Measurements from ENCODE around the gene ASPDH.

Gene ASPDH

DNA sequence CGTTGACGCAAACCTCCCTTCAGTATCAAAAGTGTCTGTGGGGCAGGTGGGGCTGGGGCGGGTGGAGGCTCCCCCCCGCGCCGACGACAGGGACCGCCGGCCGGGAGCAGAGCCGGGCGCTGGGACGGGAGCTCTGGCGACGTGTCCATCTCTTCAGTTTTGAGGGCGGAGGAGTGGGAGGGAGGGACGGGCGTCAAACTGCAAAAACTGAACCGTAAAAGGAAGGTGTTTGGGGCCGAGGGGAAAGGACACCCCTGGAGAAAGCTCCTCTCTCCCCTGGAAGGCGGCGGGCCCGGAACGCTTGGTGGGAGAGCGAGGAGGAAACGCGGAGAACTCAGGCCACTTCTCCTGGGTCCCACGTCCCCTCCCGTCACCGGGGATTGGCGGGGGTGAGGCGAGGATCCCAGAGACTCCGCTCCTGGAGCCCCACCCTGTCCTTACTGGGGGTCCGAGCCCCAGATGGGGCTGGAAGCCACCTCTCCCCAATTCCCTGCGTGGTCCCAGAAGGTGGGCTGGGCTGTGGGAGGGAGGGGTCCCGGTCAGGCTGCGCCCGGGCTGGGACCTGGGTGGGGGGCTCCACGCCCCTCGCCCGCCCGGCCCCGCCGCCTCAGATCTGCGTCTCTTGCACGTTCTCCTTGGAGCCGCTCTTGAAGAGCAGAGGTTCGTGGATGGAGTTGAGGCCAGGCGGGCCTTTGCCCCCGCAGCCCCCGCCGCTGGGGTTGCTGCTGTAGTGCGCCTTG, 3.4 kb upstream of the ASPDH start:
- no peaks in the 10 kb centered on the region for H3K36me3 ChIP-seq (replicated peaks; ENCODE audit: low read depth, low read length)
- no peak overlapping the region for H3K4me3 ChIP-seq (ENCODE audit: low read length)
- H3K27ac ChIP-seq (ENCODE audit: low read length) = no peak overlapping the region
- H4K20me1 ChIP-seq (ENCODE audit: insufficient read depth, low read length) = no peaks in the 10 kb centered on the region
- H3K4me2 ChIP-seq (ENCODE audit: low read length) = no peak overlapping the region
- TF ChIP-seq EZH2phosphoT487 (IDR thresholded peaks at IDR 0.05; ENCODE audit: low read depth) = no peak
- TF ChIP-seq, protein P1, sequence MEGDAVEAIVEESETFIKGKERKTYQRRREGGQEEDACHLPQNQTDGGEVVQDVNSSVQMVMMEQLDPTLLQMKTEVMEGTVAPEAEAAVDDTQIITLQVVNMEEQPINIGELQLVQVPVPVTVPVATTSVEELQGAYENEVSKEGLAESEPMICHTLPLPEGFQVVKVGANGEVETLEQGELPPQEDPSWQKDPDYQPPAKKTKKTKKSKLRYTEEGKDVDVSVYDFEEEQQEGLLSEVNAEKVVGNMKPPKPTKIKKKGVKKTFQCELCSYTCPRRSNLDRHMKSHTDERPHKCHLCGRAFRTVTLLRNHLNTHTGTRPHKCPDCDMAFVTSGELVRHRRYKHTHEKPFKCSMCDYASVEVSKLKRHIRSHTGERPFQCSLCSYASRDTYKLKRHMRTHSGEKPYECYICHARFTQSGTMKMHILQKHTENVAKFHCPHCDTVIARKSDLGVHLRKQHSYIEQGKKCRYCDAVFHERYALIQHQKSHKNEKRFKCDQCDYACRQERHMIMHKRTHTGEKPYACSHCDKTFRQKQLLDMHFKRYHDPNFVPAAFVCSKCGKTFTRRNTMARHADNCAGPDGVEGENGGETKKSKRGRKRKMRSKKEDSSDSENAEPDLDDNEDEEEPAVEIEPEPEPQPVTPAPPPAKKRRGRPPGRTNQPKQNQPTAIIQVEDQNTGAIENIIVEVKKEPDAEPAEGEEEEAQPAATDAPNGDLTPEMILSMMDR (IDR thresholded peaks at IDR 0.05; ENCODE audit: low read depth, low read length) = no peak
- no peak overlapping the region for H3K9ac ChIP-seq (ENCODE audit: low read length)
- no peaks in the 10 kb centered on the region for H3K9me3 ChIP-seq (ENCODE audit: insufficient read depth, low read length)
- no peaks in the 10 kb centered on the region for H3K79me2 ChIP-seq (ENCODE audit: low read length)
- H3K4me1 ChIP-seq (ENCODE audit: low read length) = no peaks in the 10 kb centered on the region
- H3K27me3 ChIP-seq (ENCODE audit: low read depth, low read length) = no peaks in the 10 kb centered on the region
- H2AFZ ChIP-seq (ENCODE audit: low read depth, low read length) = no peak overlapping the region

GRCh38 chr19:50516456-50516855, 2.7 kb upstream of the ASPDH start:
- H3K27ac ChIP-seq (ENCODE audit: low read length) = no peak overlapping the region
- TF ChIP-seq EZH2phosphoT487 (IDR thresholded peaks at IDR 0.05; ENCODE audit: low read depth) = no peak
- TF ChIP-seq, protein P1 (IDR thresholded peaks at IDR 0.05; ENCODE audit: low read depth, low read length) = no peak
- no peaks in the 10 kb centered on the region for H4K20me1 ChIP-seq (ENCODE audit: insufficient read depth, low read length)
- H3K4me2 ChIP-seq (ENCODE audit: low read length) = no peak overlapping the region
- no peaks in the 10 kb centered on the region for H3K79me2 ChIP-seq (ENCODE audit: low read length)
- H2AFZ ChIP-seq (ENCODE audit: low read depth, low read length) = no peak overlapping the region
- no peak overlapping the region for H3K9ac ChIP-seq (ENCODE audit: low read length)
- 0 out of 2 replicates have a peak, but pooled peaks cover 4% of the 10 kb centered on the region for H3K4me1 ChIP-seq (ENCODE audit: low read length)
- no peaks in the 10 kb centered on the region for H3K9me3 ChIP-seq (ENCODE audit: insufficient read depth, low read length)
- H3K27me3 ChIP-seq (ENCODE audit: low read depth, low read length) = no peaks in the 10 kb centered on the region
- no peak overlapping the region for H3K4me3 ChIP-seq (ENCODE audit: low read length)
- H3K36me3 ChIP-seq (replicated peaks; ENCODE audit: low read depth, low read length) = no peaks in the 10 kb centered on the region

DNA sequence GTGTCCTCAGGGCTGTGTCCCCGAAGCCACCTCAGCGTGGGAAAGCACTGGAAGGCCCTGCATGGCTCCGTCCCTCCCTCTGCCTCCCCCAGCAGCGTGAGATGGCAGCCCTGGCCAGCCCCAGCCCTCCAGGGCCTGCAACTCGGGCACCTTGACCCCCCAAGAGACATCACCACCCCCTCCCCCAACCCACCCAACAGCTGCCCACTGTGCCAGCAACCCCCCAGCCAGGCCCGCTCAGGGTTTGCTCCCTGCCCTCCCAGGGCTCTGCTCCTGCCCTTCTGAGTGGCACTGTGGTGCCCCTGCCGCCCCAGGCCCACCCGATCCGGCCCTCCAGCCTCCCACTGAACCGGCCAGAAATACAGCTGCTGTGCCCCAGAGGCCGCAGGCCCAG, 1.5 kb upstream of the ASPDH start:
- H3K9ac ChIP-seq (ENCODE audit: low read length) = no peak overlapping the region
- H3K9me3 ChIP-seq (ENCODE audit: insufficient read depth, low read length) = no peaks in the 10 kb centered on the region
- H3K4me2 ChIP-seq (ENCODE audit: low read length) = no peak overlapping the region
- H4K20me1 ChIP-seq (ENCODE audit: insufficient read depth, low read length) = no peaks in the 10 kb centered on the region
- H3K4me3 ChIP-seq (ENCODE audit: low read length) = no peak overlapping the region
- no peaks in the 10 kb centered on the region; the same call in 1 of the 2 replicates for H3K79me2 ChIP-seq (ENCODE audit: low read length)
- H3K27ac ChIP-seq (ENCODE audit: low read length) = no peak overlapping the region
- TF ChIP-seq, protein P1 (IDR thresholded peaks at IDR 0.05; ENCODE audit: low read depth, low read length) = no peak
- no peak for TF ChIP-seq EZH2phosphoT487 (IDR thresholded peaks at IDR 0.05; ENCODE audit: low read depth)
- no peak overlapping the region for H2AFZ ChIP-seq (ENCODE audit: low read depth, low read length)
- no peaks in the 10 kb centered on the region for H3K36me3 ChIP-seq (replicated peaks; ENCODE audit: low read depth, low read length)
- peaks cover 8% of the 10 kb centered on the region for H3K4me1 ChIP-seq (ENCODE audit: low read length)
- H3K27me3 ChIP-seq (ENCODE audit: low read depth, low read length) = no peaks in the 10 kb centered on the region

DNA sequence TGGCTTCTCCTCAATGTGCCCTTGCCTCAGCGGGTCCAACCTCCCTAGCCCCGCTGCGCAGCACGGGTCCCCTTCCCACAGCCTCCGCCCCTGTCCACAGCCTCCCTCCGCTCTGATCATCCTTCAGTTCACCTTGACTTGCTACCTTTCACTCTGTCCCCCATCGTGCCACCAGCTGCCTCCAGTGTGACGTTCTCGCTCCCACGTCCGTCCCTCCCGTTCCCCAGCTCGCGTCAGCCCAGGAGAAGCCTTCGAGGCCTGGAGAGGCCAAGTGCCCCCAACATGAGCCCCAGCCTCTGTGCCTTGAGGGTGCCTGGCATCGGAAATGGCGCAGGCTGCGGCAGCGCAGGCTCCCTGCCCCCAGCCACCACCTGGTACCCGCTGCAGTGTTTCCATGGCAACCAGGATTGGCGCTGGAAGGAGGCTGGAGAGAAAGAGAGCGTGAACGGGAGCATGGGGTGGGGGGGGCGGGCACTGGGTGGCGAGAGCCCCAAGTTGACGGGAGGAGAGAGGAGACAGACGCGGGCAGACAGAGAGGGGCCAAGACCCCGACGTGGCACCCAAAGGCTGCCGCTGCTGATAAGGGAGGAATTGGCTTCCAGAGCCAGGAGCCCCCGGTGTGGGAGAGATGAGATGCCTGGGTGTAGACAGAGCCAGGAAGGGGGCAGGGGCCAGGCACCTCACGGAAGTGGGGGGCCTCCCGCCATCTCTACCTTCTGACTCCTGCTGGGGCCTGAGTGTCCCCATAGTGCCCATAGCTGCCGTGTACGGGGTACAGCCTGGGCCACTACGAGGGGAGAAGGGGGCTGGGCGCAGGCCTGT, 844 bp upstream of the ASPDH start:
- H3K4me3 ChIP-seq (ENCODE audit: low read length) = no peak overlapping the region
- H2AFZ ChIP-seq (ENCODE audit: low read depth, low read length) = no peak overlapping the region
- TF ChIP-seq, protein P1 (IDR thresholded peaks at IDR 0.05; ENCODE audit: low read depth, low read length) = no peak
- no peak for TF ChIP-seq EZH2phosphoT487 (IDR thresholded peaks at IDR 0.05; ENCODE audit: low read depth)
- H3K79me2 ChIP-seq (ENCODE audit: low read length) = no peaks in the 10 kb centered on the region; the same call in 1 of the 2 replicates
- no peaks in the 10 kb centered on the region for H4K20me1 ChIP-seq (ENCODE audit: insufficient read depth, low read length)
- no peak overlapping the region for H3K9ac ChIP-seq (ENCODE audit: low read length)
- H3K4me1 ChIP-seq (ENCODE audit: low read length) = peaks cover 10% of the 10 kb centered on the region
- no peaks in the 10 kb centered on the region for H3K36me3 ChIP-seq (replicated peaks; ENCODE audit: low read depth, low read length)
- no peak overlapping the region for H3K27ac ChIP-seq (ENCODE audit: low read length)
- no peaks in the 10 kb centered on the region for H3K27me3 ChIP-seq (ENCODE audit: low read depth, low read length)
- H3K9me3 ChIP-seq (ENCODE audit: insufficient read depth, low read length) = no peaks in the 10 kb centered on the region
- no peak overlapping the region for H3K4me2 ChIP-seq (ENCODE audit: low read length)

Measured in OCI-LY3 (cell line).